Neuronal stem cell (in vitro differentiated cells): ENCODE measurements around the gene NXPH2.

ENCODE experiments used
- DNase-seq: peaks from one replicate; pipeline ENCODE4 v3.0.0-alpha.2; 2013; ENCODE audit warnings: low spot score
- H2AFZ ChIP-seq: one replicate; pipeline ENCODE4 v1.6.1; 2013; ENCODE audit warnings: mild to moderate bottlenecking, low read length, inconsistent platforms
- H2AK5ac ChIP-seq: 2 replicates; pipeline ENCODE4 v1.6.1; 2013; ENCODE audit warnings: low read depth, mild to moderate bottlenecking, inconsistent platforms, low read length, moderate library complexity, mixed read lengths
- H2BK120ac ChIP-seq: 2 replicates; pipeline ENCODE4 v1.6.1; 2013; ENCODE audit warnings: low read depth, mild to moderate bottlenecking, inconsistent platforms, low read length, moderate library complexity, mixed read lengths
- H2BK12ac ChIP-seq: one replicate; pipeline ENCODE4 v1.6.1; 2013; ENCODE audit warnings: low read length, inconsistent platforms
- H2BK15ac ChIP-seq: 2 replicates; pipeline ENCODE4 v1.6.1; 2013; ENCODE audit warnings: mild to moderate bottlenecking, low read length, inconsistent platforms, mixed read lengths
- H2BK5ac ChIP-seq: one replicate; pipeline ENCODE4 v1.6.1; 2013; ENCODE audit warnings: inconsistent platforms, mild to moderate bottlenecking, low read length, moderate library complexity
- H3K14ac ChIP-seq: one replicate; pipeline ENCODE4 v1.6.1; 2013; ENCODE audit warnings: low read length, inconsistent platforms
- H3K18ac ChIP-seq: 2 replicates; pipeline ENCODE4 v1.6.1; 2013; ENCODE audit warnings: low read length, inconsistent platforms
- H3K23ac ChIP-seq: 2 replicates; pipeline ENCODE4 v1.6.1; 2013; ENCODE audit warnings: low read depth, mild to moderate bottlenecking, mixed read lengths, low read length, inconsistent platforms; ENCODE audit not compliant: poor library complexity
- H3K27ac ChIP-seq: replicated peaks from 3 replicates; pipeline ENCODE4 v1.5.1; 2013; ENCODE audit warnings: low read length, inconsistent platforms
- H3K27me3 ChIP-seq, 3 experiments: 2 replicates each; pipeline ENCODE4 v1.6.1; 2013; ENCODE audit warnings: low read length in 3 of 3, mild to moderate bottlenecking in 2 of 3, inconsistent platforms in 1 of 3, low read depth in 1 of 3, mixed read lengths in 1 of 3, moderate library complexity in 1 of 3; ENCODE audit not compliant: control insufficient read depth in 3 of 3, insufficient read depth in 3 of 3
- H3K36me3 ChIP-seq, 2 donors: replicated peaks in 1 of 2; 2 replicates each; pipeline ENCODE4 v1.6.1; 2013; ENCODE audit warnings: low read length in 2 of 2; ENCODE audit not compliant: control insufficient read depth in 2 of 2, insufficient read depth in 2 of 2
- H3K4ac ChIP-seq: 2 replicates; pipeline ENCODE4 v1.6.1; 2013; ENCODE audit warnings: inconsistent platforms, mild to moderate bottlenecking, low read length, moderate library complexity
- H3K4me1 ChIP-seq, 2 donors: 1 replicate in 1 of 2; 2 replicates in 1 of 2; pipeline ENCODE4 v1.6.1; 2013; ENCODE audit warnings: low read length in 2 of 2, low read depth in 1 of 2; ENCODE audit not compliant: control insufficient read depth in 2 of 2, insufficient read depth in 1 of 2
- H3K4me2 ChIP-seq: one replicate; pipeline ENCODE4 v1.6.1; 2013; ENCODE audit warnings: mild to moderate bottlenecking, low read length, inconsistent platforms; ENCODE audit not compliant: insufficient read depth, poor library complexity, severe bottlenecking
- H3K4me3 ChIP-seq, 2 donors: 2 replicates each; pipeline ENCODE4 v1.5.1; 2013; ENCODE audit warnings: low read length in 2 of 2, mild to moderate bottlenecking in 2 of 2, inconsistent platforms in 1 of 2, moderate library complexity in 1 of 2
- H3K79me1 ChIP-seq: one replicate; pipeline ENCODE4 v1.6.1; 2013; ENCODE audit warnings: low read depth, mild to moderate bottlenecking, inconsistent platforms, low read length, moderate library complexity
- H3K9ac ChIP-seq: one replicate; pipeline ENCODE4 v1.6.1; 2013; ENCODE audit warnings: mild to moderate bottlenecking, low read depth, low read length, inconsistent platforms; ENCODE audit not compliant: poor library complexity
- H3K9me3 ChIP-seq, 2 donors: replicated peaks in 1 of 2; 2 replicates each; pipeline versions ENCODE3 to v1.6.1; 2013; ENCODE audit warnings: low read length in 2 of 2, mild to moderate bottlenecking in 2 of 2, inconsistent platforms in 1 of 2, low read depth in 1 of 2, mixed read lengths in 1 of 2, moderate library complexity in 1 of 2; ENCODE audit not compliant: control insufficient read depth in 2 of 2, insufficient read depth in 1 of 2
- H4K8ac ChIP-seq: one replicate; pipeline ENCODE4 v1.6.1; 2013; ENCODE audit warnings: low read depth, mild to moderate bottlenecking, inconsistent platforms, low read length, moderate library complexity
- H4K91ac ChIP-seq: one replicate; pipeline ENCODE4 v1.6.1; 2013; ENCODE audit warnings: low read length, low read depth, mild to moderate bottlenecking, inconsistent platforms; ENCODE audit not compliant: poor library complexity
- WGBS, 2 donors: extraction: QIAGEN DNeasy Blood & Tissue Kit; methylation state at CpG; one replicate each; pipeline ENCODE4 v1.1.7; 2013; ENCODE audit warnings: missing lambda C conversion rate in 2 of 2, mixed read lengths in 1 of 2; ENCODE audit not compliant: insufficient read length in 2 of 2, insufficient replicate concordance in 1 of 2; ENCODE audit errors: extremely low coverage in 2 of 2; 5-methylcytosine and 5-hydroxymethylcytosine counted together

NXPH2 gene

GRCh38 chr2:138780446-138780880 is 273 bp upstream of the NXPH2 start:
- Histone ChIP-seq H3K23ac (no peak overlapping the region), H3K4me3 (peak overlapping the region; percentile 54 to 90), H3K14ac (no peak overlapping the region), H3K27me3 (peaks cover 4 to 53% (median 14%) of the 10 kb centered on the region in 3 experiments), H2BK120ac (peak overlapping the region; percentile 49), H3K27ac (no peak overlapping the region), H2BK12ac (no peak overlapping the region), H3K4me2 (peak overlapping the region; percentile 97), H2AK5ac (no peak overlapping the region), H4K91ac (no peak overlapping the region), H3K36me3 (no peaks in the 10 kb centered on the region), H3K79me1 (peaks cover 2% of the 10 kb centered on the region), H3K9me3 (peaks cover 0 to 9% of the 10 kb centered on the region in 2 donors), H2AFZ (peak overlapping the region; percentile 99), H4K8ac (no peak overlapping the region), H2BK5ac (peak overlapping the region; percentile 87), H2BK15ac (peak overlapping the region; percentile 70), H3K18ac (peak overlapping the region; percentile 92), H3K4ac (no peak overlapping the region), H3K9ac (peak overlapping the region; percentile 79), H3K4me1 (peaks cover 0 to 11% of the 10 kb centered on the region in 2 donors)
- no CpG with 5 or more reads among the region's 40 CpGs for WGBS, 2 donors
- DNase-seq, result peak; percentile 33

GRCh38 chr2:138779406-138779780 is 797 bp downstream of the NXPH2 start:
- DNase-seq, result no peak
- peaks cover 4 to 47% (median 14%) of the 10 kb centered on the region in 3 experiments for H3K27me3 ChIP-seq
- H3K4me3 ChIP-seq, result peak overlapping the region; percentile 54 to 90

GRCh38 chr2:138777996-138778395 is 2.2 kb downstream of the NXPH2 start:
- no peaks in the 10 kb centered on the region for H3K36me3 ChIP-seq
- no peak overlapping the region for H3K9ac ChIP-seq
- peak; percentile 76 for DNase-seq
- no peak overlapping the region for H2AFZ ChIP-seq
- H3K27ac ChIP-seq, result no peak overlapping the region
- H3K79me1 ChIP-seq, result peaks cover 2% of the 10 kb centered on the region
- no peak overlapping the region for H2AK5ac ChIP-seq
- no peak overlapping the region for H3K4me3 ChIP-seq
- H3K18ac ChIP-seq, result no peak overlapping the region
- peaks cover 4 to 42% (median 14%) of the 10 kb centered on the region in 3 experiments for H3K27me3 ChIP-seq
- no peak overlapping the region for H3K14ac ChIP-seq
- H3K23ac ChIP-seq, result no peak overlapping the region
- H2BK5ac ChIP-seq, result no peak overlapping the region
- H2BK15ac ChIP-seq, result no peak overlapping the region
- WGBS, 2 donors, result no CpG with 5 or more reads among the region's 2 CpGs
- peaks cover 0 to 9% of the 10 kb centered on the region in 2 donors for H3K9me3 ChIP-seq
- H3K4me1 ChIP-seq, result peaks cover 0 to 11% of the 10 kb centered on the region in 2 donors
- no peak overlapping the region for H3K4ac ChIP-seq
- no peak overlapping the region for H3K4me2 ChIP-seq
- no peak overlapping the region for H2BK12ac ChIP-seq
- no peak overlapping the region for H4K91ac ChIP-seq
- H4K8ac ChIP-seq, result no peak overlapping the region
- H2BK120ac ChIP-seq, result no peak overlapping the region

More at GRCh38 chr2:138779406-138779780, 797 bp downstream of the NXPH2 start:
- Histone ChIP-seq H2BK120ac (no peak overlapping the region), H2BK15ac (peak overlapping the region; percentile 11), H3K4me2 (peak overlapping the region; percentile 97), H2AFZ (peak overlapping the region; percentile 99), H3K23ac (no peak overlapping the region), H3K79me1 (peaks cover 2% of the 10 kb centered on the region), H3K14ac (no peak overlapping the region), H3K9ac (peak overlapping the region; percentile 56), H3K27ac (no peak overlapping the region), H3K4me1 (peaks cover 0 to 11% of the 10 kb centered on the region in 2 donors), H4K8ac (no peak overlapping the region), H3K18ac (peak overlapping the region; percentile 98), H3K9me3 (peaks cover 0 to 9% of the 10 kb centered on the region in 2 donors), H4K91ac (no peak overlapping the region), H2BK5ac (peak overlapping the region; percentile 16), H2BK12ac (no peak overlapping the region), H3K4ac (no peak overlapping the region), H3K36me3 (no peaks in the 10 kb centered on the region), H2AK5ac (no peak overlapping the region)
- WGBS, 2 donors, result no CpG with 5 or more reads among the region's 20 CpGs

- Histone ChIP-seq H3K14ac (no peak overlapping the region), H3K36me3 (no peaks in the 10 kb centered on the region), H4K91ac (no peak overlapping the region), H4K8ac (no peak overlapping the region), H3K4me2 (no peak overlapping the region), H2BK5ac (no peak overlapping the region), H3K18ac (no peak overlapping the region), H2BK120ac (no peak overlapping the region), H3K9me3 (peaks cover 0 to 1% of the 10 kb centered on the region in 2 donors), H3K27ac (no peak overlapping the region), H3K4me1 (peaks cover 0 to 11% of the 10 kb centered on the region in 2 donors), H2AK5ac (no peak overlapping the region), H3K23ac (no peak overlapping the region), H2AFZ (no peak overlapping the region), H3K79me1 (peaks cover 2% of the 10 kb centered on the region), H2BK12ac (no peak overlapping the region), H2BK15ac (no peak overlapping the region), H3K9ac (no peak overlapping the region), H3K4ac (no peak overlapping the region), H3K4me3 (no peak overlapping the region), H3K27me3 (peaks cover 0 to 20% (median 3%) of the 10 kb centered on the region in 3 experiments)
- DNase-seq, result no peak
- WGBS, 2 donors, result no CpG with 5 or more reads among the region's 4 CpGs
Measured at GRCh38 chr2:138775736-138776135, 4.5 kb downstream of the NXPH2 start.
